Esophagus muscularis mucosa (tissue), 4 donors: ENCODE data around the gene RPS3A. TPM values are rescaled to one million over a fixed set of nuclear protein-coding genes. Genes with fewer than 3 reads are reported as not detected.

Experiments used
- DNase-seq: peaks from one replicate; pipeline ENCODE4 v3.0.0-alpha.2; 2017; ENCODE audit errors: extremely low spot score
- H3K27ac ChIP-seq, 4 donors: fragments of 200-600 bp; sonication (generic); replicated peaks in 1 of 4; 1 replicate in 3 of 4; 2 replicates in 1 of 4; pipeline ENCODE4 v1.5.1; 2016 to 2019; ENCODE audit warnings: mild to moderate bottlenecking in 1 of 4
- H3K27me3 ChIP-seq, 4 donors: fragments of 200-600 bp; sonication (generic); one replicate each; pipeline versions ENCODE4 v1.5.1 to v1.6.0; 2016 to 2019
- H3K36me3 ChIP-seq, 4 donors: fragments of 200-600 bp; sonication (generic); one replicate each; pipeline ENCODE4 v1.5.1; 2016 to 2019
- H3K4me1 ChIP-seq, 4 donors: fragments of 200-600 bp; sonication (generic); one replicate each; pipeline ENCODE4 v1.5.1; 2016 to 2019
- H3K4me3 ChIP-seq, 4 donors: fragments of 200-600 bp; sonication (generic); 1 replicate in 2 of 4; 2 replicates in 2 of 4; pipeline ENCODE4 v1.5.1; 2016 to 2019; ENCODE audit warnings: mild to moderate bottlenecking in 4 of 4, moderate library complexity in 1 of 4
- H3K9me3 ChIP-seq, 4 donors: fragments of 200-600 bp; sonication (generic); 1 replicate in 3 of 4; 2 replicates in 1 of 4; pipeline ENCODE4 v1.5.1; 2016 to 2019
- CTCF ChIP-seq, 3 experiments: fragments of 200-600 bp in 2 of 3; fragments of 450-650 bp in 1 of 3; sonication (generic) in 2 of 3; IDR thresholded peaks; one replicate each; pipeline ENCODE4 v1.5.1; 2017 to 2019; ENCODE audit warnings: antibody characterized with exemption in 3 of 3, mild to moderate bottlenecking in 2 of 3, moderate library complexity in 1 of 3
- EP300 ChIP-seq: sonication (generic); formaldehyde crosslinking; IDR thresholded peaks from one replicate; pipeline ENCODE4 v1.6.1; 2017; ENCODE audit warnings: antibody characterized with exemption
- POLR2A ChIP-seq: fragments of 450-650 bp; IDR thresholded peaks from one replicate; pipeline ENCODE4 v1.6.1; 2017; ENCODE audit warnings: antibody characterized with exemption, moderate library complexity, mild to moderate bottlenecking, low read depth
- POLR2AphosphoS5 ChIP-seq, 2 donors: sonication (generic); formaldehyde crosslinking; IDR thresholded peaks; one replicate each; pipeline ENCODE4 v1.6.1; 2017; ENCODE audit warnings: antibody characterized with exemption in 2 of 2
- WGBS: methylation state at CpG from one replicate; pipeline ENCODE4 v1.1.5; 2018; 5-methylcytosine and 5-hydroxymethylcytosine counted together
- intact Hi-C: fragments of 100-400 bp; cut with DNase I; formaldehyde crosslinking; loops from one replicate; pipeline ENCODE4 v1.15.1; 2023
- total RNA-seq, 4 donors: library from RNA; depleted of rRNA; stranded (reverse); fragments of >200 nt; gene quantifications; one replicate each; pipeline versions ENCODE4 v1.1.0 to v1.2.1, GENCODE V29; 2016

Gene RPS3A
- total RNA-seq, 4 donors from 2014 or later = 1,272 to 4,454 (median 2,978) TPM

GRCh38 chr4:151110236-151110635 lies 10.8 kb downstream of the RPS3A start:
- no peak for DNase-seq
- TF ChIP-seq CTCF (IDR thresholded peaks at IDR 0.05) (no peak), POLR2AphosphoS5 (IDR thresholded peaks at IDR 0.05) (no peak), EP300 (no peak), POLR2A (no peak)
- WGBS = 100% methylated on average over 3 of the region's 3 CpGs
- Histone ChIP-seq H3K27me3 (no peaks in the 10 kb centered on the region), H3K27ac (no peak overlapping the region), H3K4me1 (peaks cover 11 to 14% (median 13%) of the 10 kb centered on the region in 4 donors), H3K36me3 (peaks cover 12 to 67% (median 37%) of the 10 kb centered on the region in 4 donors), H3K9me3 (no peaks in the 10 kb centered on the region), H3K4me3 (no peak overlapping the region)
- intact Hi-C loops = loop anchor here (5.0 kb wide), 1 partner anchor 212 kb away; no protein-coding TSS in a partner anchor

- Histone ChIP-seq H3K4me3 (no peak overlapping the region), H3K9me3 (no peaks in the 10 kb centered on the region), H3K4me1 (peaks cover 13 to 20% (median 14%) of the 10 kb centered on the region in 4 donors), H3K27ac (peak overlapping the region; percentile 23 to 53 (median 46)), H3K27me3 (no peaks in the 10 kb centered on the region), H3K36me3 (peaks cover 0 to 46% (median 26%) of the 10 kb centered on the region in 4 donors)
- 39% methylated on average over 3 of the region's 3 CpGs for WGBS
- TF ChIP-seq EP300 = no peak
- TF ChIP-seq POLR2AphosphoS5 (IDR thresholded peaks at IDR 0.05) = no peak
- no peak for TF ChIP-seq CTCF (IDR thresholded peaks at IDR 0.05)
- TF ChIP-seq POLR2A = no peak
- intact Hi-C loops = loop anchor here (5.0 kb wide), 1 partner anchor 208 kb away; no protein-coding TSS in a partner anchor
- DNase-seq = no peak
These were observed 14.9 kb downstream of the RPS3A start for GRCh38 chr4:151114338-151114737.

GRCh38 chr4:151114986-151115385 lies 15.6 kb downstream of the RPS3A start:
- intact Hi-C loops = loop anchor here (5.0 kb wide), 3 partner anchors 207 to 497 kb away; no protein-coding TSS in a partner anchor
- Histone ChIP-seq H3K4me1 (peaks cover 13 to 20% (median 14%) of the 10 kb centered on the region in 4 donors), H3K36me3 (peaks cover 0 to 49% (median 31%) of the 10 kb centered on the region in 4 donors), H3K4me3 (no peak overlapping the region), H3K9me3 (no peaks in the 10 kb centered on the region), H3K27me3 (no peaks in the 10 kb centered on the region), H3K27ac (peak overlapping the region; percentile 23 to 53 (median 46))
- no peak for DNase-seq
- WGBS = 81% methylated on average over 5 of the region's 5 CpGs
- TF ChIP-seq POLR2AphosphoS5 (IDR thresholded peaks at IDR 0.05) = no peak
- no peak for TF ChIP-seq CTCF (IDR thresholded peaks at IDR 0.05)
- TF ChIP-seq POLR2A = no peak
- TF ChIP-seq EP300 = no peak

GRCh38 chr4:151117371-151117962 lies 18.0 kb downstream of the RPS3A start:
- intact Hi-C loops = loop anchor here (5.0 kb wide), 2 partner anchors 245 to 495 kb away; no protein-coding TSS in a partner anchor
- H3K36me3 ChIP-seq = peaks cover under 1 to 53% (median 40%) of the 10 kb centered on the region in 4 donors
- no peak for DNase-seq
- no peaks in the 10 kb centered on the region for H3K27me3 ChIP-seq
- peaks cover 13 to 20% (median 14%) of the 10 kb centered on the region in 4 donors for H3K4me1 ChIP-seq
- no peaks in the 10 kb centered on the region for H3K9me3 ChIP-seq
- WGBS = 48% methylated on average over 13 of the region's 14 CpGs
- peak; percentile 62 to 73 (median 67) for TF ChIP-seq CTCF (IDR thresholded peaks at IDR 0.05)
- TF ChIP-seq POLR2AphosphoS5 (IDR thresholded peaks at IDR 0.05) = no peak
- TF ChIP-seq POLR2A = no peak
- no peak for TF ChIP-seq EP300
- H3K4me3 ChIP-seq = no peak overlapping the region
- peak overlapping the region in 2 of 4 donors; percentile 34 to 57 for H3K27ac ChIP-seq
